Skeletal muscle cell (primary cell): ENCODE results near the gene C8G.

ENCODE experiments used
- DNase-seq: peaks from one replicate; pipeline ENCODE4 v3.0.0-alpha.2; 2010; ENCODE audit warnings: low read depth
- H3K4me3 ChIP-seq: 2 replicates; pipeline ENCODE4 v1.5.1; 2011; ENCODE audit warnings: low read depth, mild to moderate bottlenecking, control low read depth, low read length, moderate library complexity

The C8G gene

GRCh38 chr9:136944519-136945332 lies at the start of gene C8G, which contains the start of gene FBXW5:
Gene C8G, plus strand, starts transcription at chr9:136945243. Its CDS starts 78 bp downstream, at chr9:136945321.
Gene FBXW5, minus strand, starts transcription at chr9:136944738. Its CDS starts 655 bp downstream, at chr9:136944083.
- H3K4me3 ChIP-seq: peak within 1 kb of the TSS; percentile 87
- peak; percentile 70 for DNase-seq

- no peak overlapping the region for H3K4me3 ChIP-seq
- DNase-seq: no peak
Observed at GRCh38 chr9:136896027-136896426, 49.0 kb upstream of the C8G start.

GRCh38 chr9:136898483-136899100 lies 46.5 kb upstream of the C8G start:
- H3K4me3 ChIP-seq: no peak overlapping the region
- DNase-seq: no peak

- H3K4me3 ChIP-seq: no peak overlapping the region
- no peak for DNase-seq
Observed at GRCh38 chr9:136899196-136899595, 45.8 kb upstream of the C8G start.

GRCh38 chr9:136900556-136900955 lies 44.5 kb upstream of the C8G start:
- DNase-seq: no peak
- H3K4me3 ChIP-seq: no peak overlapping the region

- no peak overlapping the region for H3K4me3 ChIP-seq
- no peak for DNase-seq
Observed at GRCh38 chr9:136900988-136901515, 44.0 kb upstream of the C8G start.

GRCh38 chr9:136901516-136902258 lies 43.4 kb upstream of the C8G start:
- H3K4me3 ChIP-seq: no peak overlapping the region
- DNase-seq: no peak

- no peak for DNase-seq
- no peak overlapping the region for H3K4me3 ChIP-seq
Observed at GRCh38 chr9:136902259-136902821, 42.7 kb upstream of the C8G start.

GRCh38 chr9:136903041-136903554 lies 41.9 kb upstream of the C8G start:
- no peak for DNase-seq

GRCh38 chr9:136906266-136906665 lies 38.8 kb upstream of the C8G start:
- DNase-seq: no peak
- H3K4me3 ChIP-seq: no peak overlapping the region

More at GRCh38 chr9:136903041-136903554, 41.9 kb upstream of the C8G start:
- no peak overlapping the region for H3K4me3 ChIP-seq

GRCh38 chr9:136907011-136907914 lies 37.8 kb upstream of the C8G start:
- no peak overlapping the region for H3K4me3 ChIP-seq

GRCh38 chr9:136910197-136910900 lies 34.7 kb upstream of the C8G start:
- no peak overlapping the region for H3K4me3 ChIP-seq

More at GRCh38 chr9:136907011-136907914, 37.8 kb upstream of the C8G start:
- no peak for DNase-seq

GRCh38 chr9:136910901-136911245 lies 34.2 kb upstream of the C8G start:
- no peak overlapping the region for H3K4me3 ChIP-seq
- DNase-seq: no peak

More at GRCh38 chr9:136910197-136910900, 34.7 kb upstream of the C8G start:
- DNase-seq: no peak

- no peak for DNase-seq
Observed at GRCh38 chr9:136913701-136914438, 31.2 kb upstream of the C8G start.

GRCh38 chr9:136915632-136916329 lies 29.3 kb upstream of the C8G start:
- no peak overlapping the region for H3K4me3 ChIP-seq
- no peak for DNase-seq

More at GRCh38 chr9:136913701-136914438, 31.2 kb upstream of the C8G start:
- no peak overlapping the region for H3K4me3 ChIP-seq

- no peak overlapping the region for H3K4me3 ChIP-seq
Observed at GRCh38 chr9:136916330-136917184, 28.5 kb upstream of the C8G start.

More at GRCh38 chr9:136916330-136917184, 28.5 kb upstream of the C8G start:
- no peak for DNase-seq
